Measurements from ENCODE around the gene CREBRF. TPM values are rescaled to one million over a fixed set of nuclear protein-coding genes. Genes with fewer than 3 reads are reported as not detected.

Gene CREBRF
- total and polyA plus RNA-seq, 7 donors = 0.92 to 17.1 (median 13.1) TPM

DNA sequence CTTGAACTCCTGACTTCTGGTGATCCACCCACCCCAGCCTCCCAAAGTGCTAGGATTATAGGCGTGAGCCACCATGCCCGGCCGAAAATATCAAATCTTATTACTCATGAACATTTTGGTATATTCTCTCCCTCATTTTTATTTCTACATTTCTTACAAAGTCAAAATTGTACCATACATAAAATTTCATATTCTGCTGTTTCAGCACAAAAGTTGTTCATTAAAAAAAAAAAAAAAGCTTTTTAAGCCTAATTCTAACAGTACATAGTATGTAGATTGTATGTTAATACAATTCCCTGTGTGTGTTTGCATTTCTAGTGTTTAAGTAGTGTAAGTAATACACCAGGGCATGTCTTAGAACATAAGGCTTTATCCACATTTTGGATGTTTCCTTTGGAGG is 103.1 kb downstream of the CREBRF start:
- H3K27me3 ChIP-seq (ENCODE audit: insufficient read depth in 3 of 3, low read length in 2 of 3) = no peaks in the 10 kb centered on the region
- no peaks in the 10 kb centered on the region for H3K4me1 ChIP-seq
- intact Hi-C loops (cut with DNase I) = no loop called here
- TF ChIP-seq, protein P1, sequence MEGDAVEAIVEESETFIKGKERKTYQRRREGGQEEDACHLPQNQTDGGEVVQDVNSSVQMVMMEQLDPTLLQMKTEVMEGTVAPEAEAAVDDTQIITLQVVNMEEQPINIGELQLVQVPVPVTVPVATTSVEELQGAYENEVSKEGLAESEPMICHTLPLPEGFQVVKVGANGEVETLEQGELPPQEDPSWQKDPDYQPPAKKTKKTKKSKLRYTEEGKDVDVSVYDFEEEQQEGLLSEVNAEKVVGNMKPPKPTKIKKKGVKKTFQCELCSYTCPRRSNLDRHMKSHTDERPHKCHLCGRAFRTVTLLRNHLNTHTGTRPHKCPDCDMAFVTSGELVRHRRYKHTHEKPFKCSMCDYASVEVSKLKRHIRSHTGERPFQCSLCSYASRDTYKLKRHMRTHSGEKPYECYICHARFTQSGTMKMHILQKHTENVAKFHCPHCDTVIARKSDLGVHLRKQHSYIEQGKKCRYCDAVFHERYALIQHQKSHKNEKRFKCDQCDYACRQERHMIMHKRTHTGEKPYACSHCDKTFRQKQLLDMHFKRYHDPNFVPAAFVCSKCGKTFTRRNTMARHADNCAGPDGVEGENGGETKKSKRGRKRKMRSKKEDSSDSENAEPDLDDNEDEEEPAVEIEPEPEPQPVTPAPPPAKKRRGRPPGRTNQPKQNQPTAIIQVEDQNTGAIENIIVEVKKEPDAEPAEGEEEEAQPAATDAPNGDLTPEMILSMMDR (IDR thresholded peaks at IDR 0.05) = no peak
- 62 to 95% (median 95%) methylated on average over 3 of the region's 3 CpGs for WGBS, 3 donors
- H3K4me3 ChIP-seq = no peak overlapping the region
- H3K9me3 ChIP-seq = no peaks in the 10 kb centered on the region
- DNase-seq (no peak), ATAC-seq (no peak)
- no peak overlapping the region for H3K27ac ChIP-seq
- peaks cover 5 to 96% of the 10 kb centered on the region in 2 donors for H3K36me3 ChIP-seq (ENCODE audit: insufficient read depth in 1 of 2, low read depth in 1 of 2)

DNA sequence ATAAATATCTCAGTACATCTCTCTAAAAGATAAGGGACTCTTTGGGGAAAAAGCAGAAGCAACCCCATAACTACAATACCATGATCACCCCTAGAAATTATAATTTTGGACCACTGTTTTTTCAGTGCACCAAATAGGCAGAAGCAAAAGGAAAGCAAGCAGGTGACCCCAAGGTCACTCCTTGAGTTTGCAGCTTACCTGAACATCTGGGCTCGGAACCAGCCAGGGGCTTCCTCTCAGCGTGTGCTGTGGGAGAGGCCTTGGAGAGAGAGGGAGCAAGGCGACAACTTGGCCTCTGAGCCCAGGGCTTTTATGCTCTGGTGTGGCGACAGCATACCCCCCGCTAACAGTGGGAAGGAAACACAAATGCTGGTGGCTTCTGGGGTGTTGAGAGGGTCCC is 105.0 kb downstream of the CREBRF start:
- DNase-seq (no peak), ATAC-seq (no peak)
- Histone ChIP-seq H3K27ac (no peak overlapping the region), H3K9me3 (no peaks in the 10 kb centered on the region), H3K36me3 (ENCODE audit: insufficient read depth in 1 of 2, low read depth in 1 of 2) (peaks cover 5 to 84% of the 10 kb centered on the region in 2 donors), H3K27me3 (ENCODE audit: insufficient read depth in 3 of 3, low read length in 2 of 3) (no peaks in the 10 kb centered on the region), H3K4me3 (no peak overlapping the region), H3K4me1 (no peaks in the 10 kb centered on the region)
- TF ChIP-seq, protein P1 (IDR thresholded peaks at IDR 0.05) = no peak
- intact Hi-C loops (cut with DNase I) = no loop called here
- WGBS, 3 donors = 93 to 94% (median 94%) methylated on average over 5 of the region's 5 CpGs

DNA sequence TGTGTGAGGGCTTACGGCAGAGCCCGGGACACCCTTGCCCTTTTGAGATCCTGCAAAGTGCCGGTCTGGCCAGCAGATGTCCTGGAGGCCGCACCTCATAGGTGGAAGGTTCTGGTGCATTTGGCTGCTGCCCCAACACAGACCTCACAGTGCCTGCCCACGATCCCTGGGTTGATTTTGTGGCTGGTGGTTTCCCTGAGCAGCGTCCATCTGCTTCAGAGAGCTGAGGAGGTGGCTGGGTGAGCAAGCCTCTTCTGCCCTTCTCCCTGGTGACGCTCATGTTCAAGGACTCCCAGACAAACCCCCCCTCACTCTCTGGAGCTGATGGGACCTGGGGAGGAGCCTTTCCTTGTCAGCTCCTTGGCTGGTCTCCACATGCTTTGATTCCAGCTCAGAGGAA is 107.1 kb downstream of the CREBRF start:
- WGBS, 3 donors = 82 to 85% (median 84%) methylated on average over 7 of the region's 7 CpGs
- Histone ChIP-seq H3K27ac (no peak overlapping the region), H3K4me3 (no peak overlapping the region), H3K4me1 (no peaks in the 10 kb centered on the region), H3K27me3 (ENCODE audit: insufficient read depth in 3 of 3, low read length in 2 of 3) (no peaks in the 10 kb centered on the region), H3K36me3 (ENCODE audit: insufficient read depth in 1 of 2, low read depth in 1 of 2) (peaks cover 2 to 68% of the 10 kb centered on the region in 2 donors), H3K9me3 (no peaks in the 10 kb centered on the region)
- ATAC-seq (no peak), DNase-seq (no peak)
- intact Hi-C loops (cut with DNase I) = no loop called here
- TF ChIP-seq, protein P1 (IDR thresholded peaks at IDR 0.05) = no peak

DNA sequence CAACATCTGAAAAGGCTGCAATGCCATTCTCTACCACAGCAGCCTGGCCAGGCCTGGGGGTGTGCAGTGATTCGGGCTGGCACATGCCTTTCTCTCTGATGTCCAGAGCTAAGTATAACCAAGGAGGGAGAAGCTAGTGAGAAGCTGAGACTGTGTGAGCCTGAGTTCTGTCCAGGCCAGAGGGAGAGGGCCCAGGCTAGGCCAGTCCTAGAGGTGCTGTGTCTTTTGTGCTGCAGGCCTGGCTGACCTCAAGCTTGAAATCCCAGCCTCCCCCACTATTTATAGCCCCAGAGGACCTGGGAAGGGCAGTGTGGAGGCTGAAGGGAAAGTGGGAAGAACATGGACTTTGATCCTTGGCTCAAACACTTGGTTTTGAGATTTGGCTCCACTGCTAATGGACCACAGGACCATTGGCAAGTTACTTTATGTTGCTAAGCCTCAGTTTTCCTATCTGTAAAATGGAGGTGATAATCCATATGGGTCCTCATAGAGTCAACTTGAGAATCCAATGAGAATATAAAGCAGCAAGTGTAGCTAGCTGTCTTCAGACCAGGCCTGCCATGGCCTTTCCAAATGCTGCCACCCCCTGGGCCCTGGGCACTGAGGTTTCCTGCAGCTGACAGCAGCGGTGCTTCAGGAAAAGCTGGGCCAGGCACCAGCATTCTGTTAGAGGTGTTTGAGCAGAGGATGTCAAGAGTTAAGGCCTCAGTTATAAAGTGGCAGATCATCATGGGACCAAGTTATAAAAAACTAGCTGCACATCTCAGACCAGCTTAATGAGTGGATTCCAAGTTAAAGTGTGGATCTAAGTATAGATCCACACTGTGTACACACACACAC is 109.2 kb downstream of the CREBRF start:
- no peak overlapping the region for H3K4me3 ChIP-seq
- TF ChIP-seq, protein P1 (IDR thresholded peaks at IDR 0.05) = no peak
- intact Hi-C loops (cut with DNase I) = loop anchor here in 1 of 2 donors (5.0 kb wide), 1 partner anchor 117 kb away; no protein-coding TSS in a partner anchor
- H3K4me1 ChIP-seq = no peaks in the 10 kb centered on the region
- no peaks in the 10 kb centered on the region for H3K9me3 ChIP-seq
- DNase-seq = no peak
- WGBS, 3 donors = 51 to 70% (median 64%) methylated on average over 2 of the region's 2 CpGs
- peak overlapping the region; percentile 36 for H3K27ac ChIP-seq
- H3K27me3 ChIP-seq (ENCODE audit: insufficient read depth in 3 of 3, low read length in 2 of 3) = no peaks in the 10 kb centered on the region
- peaks cover 2 to 46% of the 10 kb centered on the region in 2 donors for H3K36me3 ChIP-seq (ENCODE audit: insufficient read depth in 1 of 2, low read depth in 1 of 2)
- ATAC-seq = peak; percentile 56 to 76 (median 70)
